GM21515 (cell line): ENCODE measurements around the gene SAP25.
"Not testable (repeated sequence)": the region's sequence is repeated elsewhere in the genome, so short reads cannot be mapped to it uniquely, and the experiment has no call there.

Experiments
- ATAC-seq: cut with Tn5 transposase; IDR thresholded peaks from one replicate; pipeline ENCODE4 v1.9.1; 2021; ENCODE audit not compliant: unreplicated experiment

SAP25 gene

GRCh38 chr7:100562195-100563099, 11.3 kb downstream of the SAP25 start:
- no peak for ATAC-seq

- no peak for ATAC-seq
These were observed 12.1 kb downstream of the SAP25 start for GRCh38 chr7:100561491-100562194.

- no peak for ATAC-seq
These were observed 14.6 kb downstream of the SAP25 start for GRCh38 chr7:100559127-100559526.

- ATAC-seq, result no peak
These were observed 17.2 kb downstream of the SAP25 start for GRCh38 chr7:100556541-100556940.

- no peak for ATAC-seq
These were observed 18.0 kb downstream of the SAP25 start for GRCh38 chr7:100555701-100556100.

GRCh38 chr7:100553032-100553431, 20.7 kb downstream of the SAP25 start:
- no peak for ATAC-seq

GRCh38 chr7:100552532-100552931, 21.2 kb downstream of the SAP25 start:
- ATAC-seq, result no peak

- not testable (repeated sequence) for ATAC-seq
These were observed 25.3 kb downstream of the SAP25 start for GRCh38 chr7:100548446-100548845.

GRCh38 chr7:100547872-100548271, 25.8 kb downstream of the SAP25 start:
- ATAC-seq, result no peak

- ATAC-seq, result no peak
These were observed 26.5 kb downstream of the SAP25 start for GRCh38 chr7:100546926-100547800.

- no peak for ATAC-seq
These were observed 27.4 kb downstream of the SAP25 start for GRCh38 chr7:100546129-100546925.

- ATAC-seq, result peak; percentile 36
These were observed 28.2 kb downstream of the SAP25 start for GRCh38 chr7:100545360-100546128.

- ATAC-seq, result no peak
These were observed 28.7 kb downstream of the SAP25 start for GRCh38 chr7:100544967-100545359.

- ATAC-seq, result no peak
These were observed 29.3 kb downstream of the SAP25 start for GRCh38 chr7:100544386-100544785.

GRCh38 chr7:100543586-100543985, 30.1 kb downstream of the SAP25 start:
- ATAC-seq, result no peak

- not testable (repeated sequence) for ATAC-seq
These were observed 32.4 kb downstream of the SAP25 start for GRCh38 chr7:100541309-100541708.

GRCh38 chr7:100540073-100540723, 33.5 kb downstream of the SAP25 start:
- no peak for ATAC-seq

GRCh38 chr7:100539436-100540006, 34.2 kb downstream of the SAP25 start:
- no peak for ATAC-seq
